Gastroesophageal sphincter (tissue), 4 donors: ENCODE measurements around the gene PACRG. TPM values are rescaled to one million over a fixed set of nuclear protein-coding genes. Genes with fewer than 3 reads are reported as not detected.

Experiments used
- ATAC-seq: fragments of 150-250 bp; one replicate; pipeline ENCODE4 v1.9.1; 2016; ENCODE audit warnings: mild to moderate bottlenecking, moderate library complexity
- H3K27ac ChIP-seq, 4 donors: fragments of 200-600 bp; sonication (generic) in 3 of 4; 1 replicate in 3 of 4; 2 replicates in 1 of 4; pipeline ENCODE4 v1.5.1; 2016 to 2019
- H3K27me3 ChIP-seq: fragments of 200-600 bp; sonication (generic); one replicate; pipeline ENCODE4 v1.5.1; 2019
- H3K36me3 ChIP-seq, 2 donors: fragments of 200-600 bp; sonication (generic); one replicate each; pipeline ENCODE4 v1.5.1; 2019; ENCODE audit warnings: control low read depth in 1 of 2
- H3K4me1 ChIP-seq, 3 donors: fragments of 200-600 bp; sonication (generic); 1 replicate in 2 of 3; 2 replicates in 1 of 3; pipeline ENCODE4 v1.5.1; 2016 to 2019; ENCODE audit warnings: control low read depth in 2 of 3
- H3K4me3 ChIP-seq, 2 donors: fragments of 200-600 bp; sonication (generic); one replicate each; pipeline ENCODE4 v1.5.1; 2019; ENCODE audit warnings: mild to moderate bottlenecking in 1 of 2, moderate library complexity in 1 of 2
- H3K9me3 ChIP-seq, 3 donors: fragments of 200-600 bp; sonication (generic); one replicate each; pipeline ENCODE4 v1.5.1; 2017 to 2019; ENCODE audit warnings: control low read depth in 2 of 3
- EP300 ChIP-seq: sonication (generic); formaldehyde crosslinking; IDR thresholded peaks from one replicate; pipeline ENCODE4 v1.6.1; 2017; ENCODE audit warnings: antibody characterized with exemption, mild to moderate bottlenecking
- POLR2A ChIP-seq, 2 donors: fragments of 450-650 bp; IDR thresholded peaks; one replicate each; pipeline ENCODE4 v1.6.1; 2017; ENCODE audit warnings: antibody characterized with exemption in 2 of 2, mild to moderate bottlenecking in 2 of 2, moderate library complexity in 1 of 2
- POLR2AphosphoS5 ChIP-seq: sonication (generic); formaldehyde crosslinking; IDR thresholded peaks from one replicate; pipeline ENCODE4 v1.6.1; 2017; ENCODE audit warnings: antibody characterized with exemption
- WGBS, 2 donors: methylation state at CpG; one replicate each; pipeline ENCODE4 v1.1.5; 2018; ENCODE audit warnings: low coverage in 1 of 2; 5-methylcytosine and 5-hydroxymethylcytosine counted together
- total RNA-seq, 4 donors: library from RNA; depleted of rRNA; stranded (reverse); fragments of >200 nt; gene quantifications; one replicate each; pipeline ENCODE4 v1.1.0, GENCODE V29; 2016
- TF ChIP-seq, protein P1 (sequence below), 4 experiments: fragments of 200-600 bp in 2 of 4; fragments of 450-650 bp in 2 of 4; sonication (generic) in 1 of 4; IDR thresholded peaks; one replicate each; pipeline ENCODE4 v1.5.1; 2017 to 2019; ENCODE audit warnings: antibody characterized with exemption in 4 of 4, mild to moderate bottlenecking in 2 of 4, moderate library complexity in 2 of 4

Gene PACRG
- total RNA-seq, 4 donors from 2014 or later: 1.0 to 7.0 TPM; not detected in 2

- 94 to 100% methylated on average over 1 to 2 of the region's 6 CpGs for WGBS, 2 donors
- Histone ChIP-seq H3K4me3 (no peak overlapping the region), H3K27ac (no peak overlapping the region), H3K9me3 (no peaks in the 10 kb centered on the region), H3K27me3 (no peaks in the 10 kb centered on the region), H3K36me3 (no peaks in the 10 kb centered on the region), H3K4me1 (no peaks in the 10 kb centered on the region)
- no peak for ATAC-seq
- no peak for TF ChIP-seq POLR2A (IDR thresholded peaks at IDR 0.05)
- no peak for TF ChIP-seq EP300
- TF ChIP-seq, protein P1, sequence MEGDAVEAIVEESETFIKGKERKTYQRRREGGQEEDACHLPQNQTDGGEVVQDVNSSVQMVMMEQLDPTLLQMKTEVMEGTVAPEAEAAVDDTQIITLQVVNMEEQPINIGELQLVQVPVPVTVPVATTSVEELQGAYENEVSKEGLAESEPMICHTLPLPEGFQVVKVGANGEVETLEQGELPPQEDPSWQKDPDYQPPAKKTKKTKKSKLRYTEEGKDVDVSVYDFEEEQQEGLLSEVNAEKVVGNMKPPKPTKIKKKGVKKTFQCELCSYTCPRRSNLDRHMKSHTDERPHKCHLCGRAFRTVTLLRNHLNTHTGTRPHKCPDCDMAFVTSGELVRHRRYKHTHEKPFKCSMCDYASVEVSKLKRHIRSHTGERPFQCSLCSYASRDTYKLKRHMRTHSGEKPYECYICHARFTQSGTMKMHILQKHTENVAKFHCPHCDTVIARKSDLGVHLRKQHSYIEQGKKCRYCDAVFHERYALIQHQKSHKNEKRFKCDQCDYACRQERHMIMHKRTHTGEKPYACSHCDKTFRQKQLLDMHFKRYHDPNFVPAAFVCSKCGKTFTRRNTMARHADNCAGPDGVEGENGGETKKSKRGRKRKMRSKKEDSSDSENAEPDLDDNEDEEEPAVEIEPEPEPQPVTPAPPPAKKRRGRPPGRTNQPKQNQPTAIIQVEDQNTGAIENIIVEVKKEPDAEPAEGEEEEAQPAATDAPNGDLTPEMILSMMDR (IDR thresholded peaks at IDR 0.05): no peak
- TF ChIP-seq POLR2AphosphoS5: no peak
These were observed 504.9 kb downstream of the PACRG start for GRCh38 chr6:163232649-163233048.

DNA sequence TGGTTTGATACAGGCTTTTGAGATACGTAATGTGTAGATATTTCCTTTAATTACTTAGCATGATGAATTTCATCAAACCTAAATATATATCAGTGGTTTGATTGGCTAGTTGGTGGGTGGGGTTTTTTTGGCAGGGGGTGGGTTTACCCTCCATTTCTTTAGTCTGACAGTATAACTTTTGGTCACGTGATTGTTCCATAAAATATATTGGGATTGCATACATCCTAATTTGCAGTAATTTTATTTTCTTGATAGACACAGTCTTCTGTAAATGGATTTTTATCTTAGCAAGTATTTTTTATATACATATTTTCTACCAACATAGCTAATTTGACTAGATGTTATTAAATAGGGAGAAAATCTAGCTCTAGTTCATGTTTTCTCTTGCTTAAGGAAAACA, 509.3 kb downstream of the PACRG start:
- no peaks in the 10 kb centered on the region for H3K9me3 ChIP-seq
- no peaks in the 10 kb centered on the region for H3K36me3 ChIP-seq
- no peak for ATAC-seq
- no peak overlapping the region for H3K4me3 ChIP-seq
- H3K27me3 ChIP-seq: no peaks in the 10 kb centered on the region
- 92 to 98% methylated on average over 2 of the region's 2 CpGs for WGBS, 2 donors
- no peak for TF ChIP-seq EP300
- no peak for TF ChIP-seq POLR2AphosphoS5
- TF ChIP-seq POLR2A (IDR thresholded peaks at IDR 0.05): no peak
- TF ChIP-seq, protein P1 (IDR thresholded peaks at IDR 0.05): no peak
- H3K4me1 ChIP-seq: no peaks in the 10 kb centered on the region
- no peak overlapping the region for H3K27ac ChIP-seq

GRCh38 chr6:163239572-163240340, 512.0 kb downstream of the PACRG start:
- Histone ChIP-seq H3K27ac (no peak overlapping the region), H3K9me3 (no peaks in the 10 kb centered on the region), H3K4me1 (no peaks in the 10 kb centered on the region), H3K4me3 (no peak overlapping the region), H3K36me3 (no peaks in the 10 kb centered on the region), H3K27me3 (no peaks in the 10 kb centered on the region)
- TF ChIP-seq, protein P1 (IDR thresholded peaks at IDR 0.05): no peak
- no peak for TF ChIP-seq POLR2A (IDR thresholded peaks at IDR 0.05)
- TF ChIP-seq EP300: no peak
- TF ChIP-seq POLR2AphosphoS5: no peak
- ATAC-seq: no peak
- 85 to 100% methylated on average over 6 to 8 of the region's 19 CpGs for WGBS, 2 donors

- no peak for ATAC-seq
- no peaks in the 10 kb centered on the region for H3K27me3 ChIP-seq
- WGBS, 2 donors: 90 to 92% methylated on average over 2 to 10 of the region's 17 CpGs
These were observed 512.8 kb downstream of the PACRG start for GRCh38 chr6:163240556-163240955.

More at GRCh38 chr6:163240556-163240955, 512.8 kb downstream of the PACRG start:
- Histone ChIP-seq H3K4me3 (no peak overlapping the region), H3K36me3 (no peaks in the 10 kb centered on the region), H3K4me1 (no peaks in the 10 kb centered on the region), H3K27ac (no peak overlapping the region), H3K9me3 (no peaks in the 10 kb centered on the region)
- TF ChIP-seq EP300 (no peak), POLR2AphosphoS5 (no peak), POLR2A (IDR thresholded peaks at IDR 0.05) (no peak)
- TF ChIP-seq, protein P1 (IDR thresholded peaks at IDR 0.05): no peak
